ENCODE results near the gene NCAPD2.

The NCAPD2 gene

DNA sequence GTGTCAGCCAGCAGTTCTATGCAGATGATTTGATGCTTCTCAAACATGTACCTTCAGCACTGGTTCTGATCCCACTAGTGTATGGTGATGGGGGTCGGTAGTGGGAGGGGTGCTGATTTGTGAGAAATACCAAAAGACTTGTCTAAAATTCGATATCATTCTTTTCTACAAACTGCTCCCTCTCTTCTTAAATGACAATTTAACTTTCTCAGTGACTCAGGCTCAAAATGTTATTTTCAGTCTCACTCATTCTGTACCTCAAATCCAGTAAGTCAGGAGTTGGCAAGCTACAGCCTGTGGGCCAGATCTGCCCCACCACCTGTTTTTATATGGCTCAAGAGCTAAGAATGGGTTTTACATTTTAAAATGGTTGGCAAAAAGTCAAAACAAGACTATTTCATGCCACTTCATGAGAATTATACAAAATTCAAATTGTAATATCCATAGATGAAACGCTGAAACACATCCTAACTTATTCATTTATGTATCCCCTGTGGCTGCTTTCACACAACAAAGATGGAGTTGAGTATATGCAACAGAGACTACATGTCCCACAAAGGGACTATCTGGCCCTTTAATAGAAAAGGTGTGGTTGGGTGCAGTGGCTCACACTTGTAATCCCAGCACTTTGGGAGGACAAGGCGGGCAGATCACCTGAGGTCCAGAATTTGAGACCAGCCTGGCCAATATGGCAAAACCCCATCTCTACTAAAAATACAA, 80.8 kb downstream of the NCAPD2 start:
- DNase-seq = no peak

DNA sequence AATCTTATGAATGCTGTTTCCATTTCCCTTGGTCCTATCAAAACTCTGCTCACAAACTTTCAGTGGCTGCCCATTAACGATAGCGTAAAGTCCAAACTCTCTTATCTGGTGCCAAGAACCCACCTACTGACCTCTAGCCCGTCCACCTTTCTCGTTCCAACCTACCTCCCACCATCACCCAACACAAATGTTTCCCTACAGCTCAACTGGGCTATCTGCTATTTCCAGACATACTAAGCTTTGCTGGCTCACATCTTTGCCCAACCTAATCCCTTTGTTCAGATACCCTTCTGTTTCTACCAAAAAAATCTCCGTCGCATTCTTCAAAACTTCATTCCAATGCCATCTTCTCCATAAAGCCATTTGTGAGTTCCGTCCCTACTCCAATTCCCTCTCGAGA, 81.7 kb downstream of the NCAPD2 start:
- DNase-seq = no peak

Data from suppressor macrophage (primary cell).